ENCODE results near the gene CDK14.

The CDK14 gene

GRCh38 chr7:90642978-90643377 is 46.9 kb downstream of the CDK14 start:
- DNase-seq (ENCODE audit: low spot score): no peak

GRCh38 chr7:90645784-90646183 is 49.7 kb downstream of the CDK14 start:
- no peak for DNase-seq (ENCODE audit: low spot score)

- no peak for DNase-seq (ENCODE audit: low spot score)
Observed at GRCh38 chr7:90648107-90648506, 52.0 kb downstream of the CDK14 start.

- no peak for DNase-seq (ENCODE audit: low spot score)
Observed at GRCh38 chr7:90648834-90649233, 52.7 kb downstream of the CDK14 start.

- no peak for DNase-seq (ENCODE audit: low spot score)
Observed at GRCh38 chr7:90654718-90655427, 58.8 kb downstream of the CDK14 start.

GRCh38 chr7:90655566-90655965 is 59.4 kb downstream of the CDK14 start:
- DNase-seq (ENCODE audit: low spot score): no peak

GRCh38 chr7:90657481-90657880 is 61.4 kb downstream of the CDK14 start:
- no peak for DNase-seq (ENCODE audit: low spot score)

- DNase-seq (ENCODE audit: low spot score): no peak
Observed at GRCh38 chr7:90660100-90660499, 64.0 kb downstream of the CDK14 start.

GRCh38 chr7:90660819-90661218 is 64.7 kb downstream of the CDK14 start:
- DNase-seq (ENCODE audit: low spot score): no peak

GRCh38 chr7:90661290-90662151 is 65.4 kb downstream of the CDK14 start:
- DNase-seq (ENCODE audit: low spot score): no peak

- no peak for DNase-seq (ENCODE audit: low spot score)
Observed at GRCh38 chr7:90663176-90663575, 67.1 kb downstream of the CDK14 start.

- no peak for DNase-seq (ENCODE audit: low spot score)
Observed at GRCh38 chr7:90666186-90666585, 70.1 kb downstream of the CDK14 start.

- no peak for DNase-seq (ENCODE audit: low spot score)
Observed at GRCh38 chr7:90668992-90669391, 72.9 kb downstream of the CDK14 start.

- DNase-seq (ENCODE audit: low spot score): no peak
Observed at GRCh38 chr7:90669492-90669891, 73.4 kb downstream of the CDK14 start.

- no peak for DNase-seq (ENCODE audit: low spot score)
Observed at GRCh38 chr7:90671571-90671970, 75.5 kb downstream of the CDK14 start.

- DNase-seq (ENCODE audit: low spot score): no peak
Observed at GRCh38 chr7:90672210-90672609, 76.1 kb downstream of the CDK14 start.

- DNase-seq (ENCODE audit: low spot score): no peak
Observed at GRCh38 chr7:90674625-90675024, 78.5 kb downstream of the CDK14 start.

GRCh38 chr7:90675982-90676381 is 79.9 kb downstream of the CDK14 start:
- no peak for DNase-seq (ENCODE audit: low spot score)

- DNase-seq (ENCODE audit: low spot score): no peak
Observed at GRCh38 chr7:90677486-90678404, 81.6 kb downstream of the CDK14 start.

GRCh38 chr7:90678986-90679385 is 82.9 kb downstream of the CDK14 start:
- no peak for DNase-seq (ENCODE audit: low spot score)

GRCh38 chr7:90680484-90680883 is 84.4 kb downstream of the CDK14 start:
- DNase-seq (ENCODE audit: low spot score): no peak

- DNase-seq (ENCODE audit: low spot score): no peak
Observed at GRCh38 chr7:90681336-90682022, 85.4 kb downstream of the CDK14 start.

All from left forelimb (tissue), 1 donor.